G401 (cell line): Measurements from ENCODE around the gene FN1. TPM values are rescaled to one million over a fixed set of nuclear protein-coding genes. Genes with fewer than 3 reads are reported as not detected.

Experiments
- DNase-seq: peaks from one replicate; pipeline ENCODE4 v3.0.0-alpha.2; 2015; ENCODE audit warnings: low spot score
- in situ Hi-C: cut with HindIII; loops from 2 replicates; pipeline ENCODE4 v1.10.0; 2016; ENCODE audit warnings: low sequenced_read_pairs, mixed read lengths
- total RNA-seq: library from RNA; depleted of rRNA; stranded (reverse); fragments of >200 nt; shearing (Covaris generic); gene quantifications from 2 replicates; pipeline ENCODE4 v1.2.3, GENCODE V29; 2014

FN1 gene
- total RNA-seq, 1 experiment from 2014 or later: 0.27 TPM

- DNase-seq: no peak
These were observed 62.8 kb downstream of the FN1 start for GRCh38 chr2:215372968-215373649.

GRCh38 chr2:215371915-215372897, 63.7 kb downstream of the FN1 start:
- in situ Hi-C loops: no loop called here
- no peak for DNase-seq

More at GRCh38 chr2:215372968-215373649, 62.8 kb downstream of the FN1 start:
- in situ Hi-C loops: no loop called here

GRCh38 chr2:215370112-215370965, 65.5 kb downstream of the FN1 start:
- no peak for DNase-seq
- in situ Hi-C loops: no loop called here

- in situ Hi-C loops: no loop called here
- no peak for DNase-seq
These were observed 66.6 kb downstream of the FN1 start for GRCh38 chr2:215369181-215369760.

GRCh38 chr2:215368493-215368809, 67.4 kb downstream of the FN1 start:
- in situ Hi-C loops: no loop called here
- no peak for DNase-seq

- in situ Hi-C loops: no loop called here
- no peak for DNase-seq
These were observed 68.0 kb downstream of the FN1 start for GRCh38 chr2:215367662-215368492.

- no peak for DNase-seq
- in situ Hi-C loops: no loop called here
These were observed 69.3 kb downstream of the FN1 start for GRCh38 chr2:215366440-215367032.

GRCh38 chr2:215365184-215365658, 70.6 kb downstream of the FN1 start:
- in situ Hi-C loops: no loop called here
- DNase-seq: no peak

GRCh38 chr2:215364157-215365155, 71.4 kb downstream of the FN1 start:
- no peak for DNase-seq
- in situ Hi-C loops: no loop called here

- in situ Hi-C loops: no loop called here
- DNase-seq: no peak
These were observed 72.3 kb downstream of the FN1 start for GRCh38 chr2:215363461-215364156.

GRCh38 chr2:215363039-215363438, 72.8 kb downstream of the FN1 start:
- in situ Hi-C loops: no loop called here

GRCh38 chr2:215362562-215362904, 73.3 kb downstream of the FN1 start:
- in situ Hi-C loops: no loop called here
- DNase-seq: no peak

More at GRCh38 chr2:215363039-215363438, 72.8 kb downstream of the FN1 start:
- DNase-seq: no peak

- in situ Hi-C loops: no loop called here
- no peak for DNase-seq
These were observed 73.8 kb downstream of the FN1 start for GRCh38 chr2:215361876-215362561.

GRCh38 chr2:215361211-215361875, 74.5 kb downstream of the FN1 start:
- no peak for DNase-seq
- in situ Hi-C loops: no loop called here

- in situ Hi-C loops: no loop called here
These were observed 75.3 kb downstream of the FN1 start for GRCh38 chr2:215360596-215360995.

More at GRCh38 chr2:215360596-215360995, 75.3 kb downstream of the FN1 start:
- DNase-seq: no peak
